Type B pancreatic cell (in vitro differentiated cells): ENCODE measurements around the gene CETN3. TPM values are rescaled to one million over a fixed set of nuclear protein-coding genes. Genes with fewer than 3 reads are reported as not detected.

ENCODE experiments used
- DNase-seq: peaks from one replicate; pipeline ENCODE4 v3.0.0; 2021; ENCODE audit warnings: mixed read lengths; ENCODE audit not compliant: unreplicated experiment; ENCODE audit errors: extremely low spot score
- H3K27ac Mint-ChIP-seq: 2 replicates; pipeline ENCODE4 v1.8.0; 2021; ENCODE audit warnings: mild to moderate bottlenecking, mixed read lengths
- H3K27me3 Mint-ChIP-seq: 2 replicates; pipeline ENCODE4 v1.8.0; 2021; ENCODE audit warnings: mixed read lengths
- H3K36me3 Mint-ChIP-seq: 2 replicates; pipeline ENCODE4 v1.8.0; 2021; ENCODE audit warnings: mixed read lengths
- H3K4me1 Mint-ChIP-seq: one replicate; pipeline ENCODE4 v1.8.0; 2021; ENCODE audit warnings: mixed read lengths; ENCODE audit not compliant: unreplicated experiment
- H3K4me3 Mint-ChIP-seq: 2 replicates; pipeline ENCODE4 v1.8.0; 2021; ENCODE audit warnings: mild to moderate bottlenecking, mixed read lengths
- H3K9me3 Mint-ChIP-seq: 2 replicates; pipeline ENCODE4 v1.8.0; 2021; ENCODE audit warnings: mixed read lengths
- total RNA-seq: library from RNA; stranded (reverse); gene quantifications from 2 replicates; pipeline ENCODE4 v1.2.1, GENCODE V29; 2021; ENCODE audit warnings: low replicate concordance
- TF ChIP-seq, protein P1 (sequence below): fragments of 200-600 bp; sonication (generic); conservative IDR thresholded peaks from 2 replicates; pipeline ENCODE4 v1.5.0; 2021; ENCODE audit warnings: antibody characterized with exemption, mild to moderate bottlenecking

Gene CETN3
- total RNA-seq, 1 donor from 2014 or later = 37.5 TPM

DNA sequence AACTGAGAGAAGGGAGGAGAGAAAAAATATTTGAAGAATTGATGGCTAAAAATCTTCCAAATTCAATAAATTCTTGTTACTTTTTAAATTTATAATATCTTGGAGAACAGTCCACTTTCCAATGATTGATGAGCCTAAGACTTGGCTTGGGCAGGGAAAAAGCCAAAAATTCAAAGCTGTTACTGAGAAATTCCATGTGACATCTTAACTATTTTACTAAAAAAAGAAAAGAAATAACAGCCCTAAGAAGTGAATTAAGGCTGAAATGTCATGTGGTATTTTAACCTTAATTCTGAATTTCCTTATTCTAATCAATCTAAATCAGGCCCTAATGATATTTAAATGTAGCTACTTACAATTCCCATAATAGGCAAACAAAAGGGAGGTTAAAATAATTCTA lies 53.4 kb downstream of the CETN3 start:
- no peaks in the 10 kb centered on the region for H3K36me3 Mint-ChIP-seq
- TF ChIP-seq, protein P1, sequence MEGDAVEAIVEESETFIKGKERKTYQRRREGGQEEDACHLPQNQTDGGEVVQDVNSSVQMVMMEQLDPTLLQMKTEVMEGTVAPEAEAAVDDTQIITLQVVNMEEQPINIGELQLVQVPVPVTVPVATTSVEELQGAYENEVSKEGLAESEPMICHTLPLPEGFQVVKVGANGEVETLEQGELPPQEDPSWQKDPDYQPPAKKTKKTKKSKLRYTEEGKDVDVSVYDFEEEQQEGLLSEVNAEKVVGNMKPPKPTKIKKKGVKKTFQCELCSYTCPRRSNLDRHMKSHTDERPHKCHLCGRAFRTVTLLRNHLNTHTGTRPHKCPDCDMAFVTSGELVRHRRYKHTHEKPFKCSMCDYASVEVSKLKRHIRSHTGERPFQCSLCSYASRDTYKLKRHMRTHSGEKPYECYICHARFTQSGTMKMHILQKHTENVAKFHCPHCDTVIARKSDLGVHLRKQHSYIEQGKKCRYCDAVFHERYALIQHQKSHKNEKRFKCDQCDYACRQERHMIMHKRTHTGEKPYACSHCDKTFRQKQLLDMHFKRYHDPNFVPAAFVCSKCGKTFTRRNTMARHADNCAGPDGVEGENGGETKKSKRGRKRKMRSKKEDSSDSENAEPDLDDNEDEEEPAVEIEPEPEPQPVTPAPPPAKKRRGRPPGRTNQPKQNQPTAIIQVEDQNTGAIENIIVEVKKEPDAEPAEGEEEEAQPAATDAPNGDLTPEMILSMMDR = no peak
- DNase-seq = no peak
- H3K4me3 Mint-ChIP-seq = no peak overlapping the region
- peaks cover 1% of the 10 kb centered on the region for H3K27me3 Mint-ChIP-seq
- H3K4me1 Mint-ChIP-seq = no peaks in the 10 kb centered on the region
- no peak overlapping the region for H3K27ac Mint-ChIP-seq
- H3K9me3 Mint-ChIP-seq = no peaks in the 10 kb centered on the region

GRCh38 chr5:90355635-90356034 lies 53.9 kb downstream of the CETN3 start:
- Mint-ChIP-seq H3K27ac (no peak overlapping the region), H3K36me3 (no peaks in the 10 kb centered on the region), H3K4me1 (no peaks in the 10 kb centered on the region), H3K27me3 (peaks cover 3% of the 10 kb centered on the region), H3K4me3 (no peak overlapping the region), H3K9me3 (no peaks in the 10 kb centered on the region)
- TF ChIP-seq, protein P1 = no peak
- no peak for DNase-seq

DNA sequence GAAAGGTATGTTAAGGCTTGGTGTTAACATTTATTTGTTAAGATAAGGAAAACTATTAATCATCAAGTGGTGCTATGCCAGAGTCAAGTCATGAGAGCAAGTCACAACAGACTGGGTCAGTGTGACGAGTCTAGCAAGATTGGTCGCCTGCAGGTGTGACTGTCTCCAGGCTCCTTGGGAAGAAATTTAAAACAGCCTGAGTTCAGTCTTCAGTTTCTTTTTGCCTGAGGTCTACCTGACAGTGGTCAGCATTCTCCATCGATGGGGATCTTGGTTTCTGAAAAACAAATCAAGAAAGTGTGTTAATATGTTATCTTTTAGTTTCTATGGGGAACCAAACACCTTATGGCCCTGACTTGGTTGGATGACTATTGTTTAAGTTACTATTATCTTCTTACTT lies 56.3 kb downstream of the CETN3 start:
- DNase-seq = no peak
- H3K9me3 Mint-ChIP-seq = no peaks in the 10 kb centered on the region
- peaks cover 3% of the 10 kb centered on the region for H3K27me3 Mint-ChIP-seq
- TF ChIP-seq, protein P1 = no peak
- H3K4me1 Mint-ChIP-seq = no peaks in the 10 kb centered on the region
- no peak overlapping the region for H3K4me3 Mint-ChIP-seq
- no peak overlapping the region for H3K27ac Mint-ChIP-seq
- no peaks in the 10 kb centered on the region for H3K36me3 Mint-ChIP-seq

GRCh38 chr5:90351101-90351500 lies 58.5 kb downstream of the CETN3 start:
- Mint-ChIP-seq H3K4me1 (no peaks in the 10 kb centered on the region), H3K27ac (no peak overlapping the region), H3K4me3 (no peak overlapping the region), H3K27me3 (peaks cover 3% of the 10 kb centered on the region), H3K9me3 (no peaks in the 10 kb centered on the region), H3K36me3 (no peaks in the 10 kb centered on the region)
- TF ChIP-seq, protein P1 = no peak
- no peak for DNase-seq

- Mint-ChIP-seq H3K27ac (no peak overlapping the region), H3K4me1 (peaks cover 9% of the 10 kb centered on the region), H3K27me3 (peaks cover 3% of the 10 kb centered on the region), H3K36me3 (no peaks in the 10 kb centered on the region), H3K4me3 (no peak overlapping the region), H3K9me3 (no peaks in the 10 kb centered on the region)
- DNase-seq = no peak
- TF ChIP-seq, protein P1 = no peak
Measured at GRCh38 chr5:90347462-90347861, 62.1 kb downstream of the CETN3 start.

GRCh38 chr5:90345684-90346083 lies 63.9 kb downstream of the CETN3 start:
- Mint-ChIP-seq H3K27me3 (no peaks in the 10 kb centered on the region), H3K9me3 (no peaks in the 10 kb centered on the region), H3K36me3 (no peaks in the 10 kb centered on the region), H3K27ac (no peak overlapping the region), H3K4me1 (peaks cover 9% of the 10 kb centered on the region), H3K4me3 (no peak overlapping the region)
- TF ChIP-seq, protein P1 = no peak
- DNase-seq = no peak
